Fibroblast of skin of right quadriceps (primary cell): Measurements from ENCODE around the gene ARMH4.
"Not testable (repeated sequence)": the region's sequence is repeated elsewhere in the genome, so short reads cannot be mapped to it uniquely, and the experiment has no call there.

ENCODE experiments used
- DNase-seq: peaks from one replicate; pipeline ENCODE4 v3.0.0-alpha.2; 2013

Gene ARMH4

DNA sequence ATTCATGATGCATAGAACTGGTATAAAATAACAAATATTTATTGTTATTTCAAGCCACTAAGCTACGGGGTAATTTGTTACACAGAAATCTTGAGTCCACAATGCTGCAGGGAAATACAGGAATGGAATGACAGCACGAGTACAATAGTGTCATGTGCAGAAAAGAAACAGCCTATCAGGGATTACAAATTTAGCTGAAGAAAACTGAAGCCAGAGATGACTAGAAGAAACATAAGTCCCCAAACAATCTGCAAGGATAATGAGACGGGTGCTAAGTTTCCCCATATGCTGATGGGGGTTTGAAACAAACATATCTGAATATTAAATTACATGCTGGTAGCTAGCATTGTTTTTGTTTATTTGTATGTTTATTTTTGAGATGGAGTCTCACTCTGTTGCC, 8.9 kb downstream of the ARMH4 start:
- no peak for DNase-seq

- no peak for DNase-seq
Observed at GRCh38 chr14:58141893-58142292, 10.1 kb downstream of the ARMH4 start.

DNA sequence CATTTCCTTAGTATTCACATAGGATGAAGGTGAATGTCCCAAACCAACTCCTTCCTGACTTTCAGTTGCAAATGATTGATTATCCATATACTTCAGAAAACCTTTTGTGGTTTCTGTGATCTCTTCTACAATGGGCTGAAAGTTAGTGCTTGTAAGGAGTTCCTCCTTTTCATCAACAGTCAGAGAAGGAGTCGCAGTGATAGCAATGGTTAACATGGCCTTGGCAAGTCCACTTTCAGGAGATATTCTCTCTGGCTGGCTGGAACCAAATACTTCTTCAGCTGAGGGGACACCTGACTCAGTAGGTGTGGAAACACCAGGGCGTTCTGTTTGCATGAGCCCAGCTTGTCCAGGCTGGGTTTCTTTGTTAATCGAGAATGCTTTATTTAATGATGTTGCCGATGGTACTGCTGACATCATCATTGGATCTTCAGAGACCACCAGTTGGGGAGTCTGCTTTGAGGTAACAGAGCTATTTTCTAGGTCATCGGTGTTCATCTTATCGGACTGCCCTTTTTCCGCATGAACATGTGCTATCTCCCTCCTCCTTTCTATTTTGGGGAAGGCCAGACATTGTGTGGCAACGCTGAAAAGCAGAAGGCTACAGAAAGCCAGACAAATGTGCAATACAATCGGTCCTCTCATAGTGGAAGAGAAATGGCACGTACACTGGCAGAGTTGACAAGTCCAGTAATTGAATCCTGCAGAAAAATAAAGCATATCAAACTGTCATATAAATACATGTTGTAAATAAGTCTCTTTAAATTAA, 13.1 kb downstream of the ARMH4 start:
- DNase-seq: no peak

DNA sequence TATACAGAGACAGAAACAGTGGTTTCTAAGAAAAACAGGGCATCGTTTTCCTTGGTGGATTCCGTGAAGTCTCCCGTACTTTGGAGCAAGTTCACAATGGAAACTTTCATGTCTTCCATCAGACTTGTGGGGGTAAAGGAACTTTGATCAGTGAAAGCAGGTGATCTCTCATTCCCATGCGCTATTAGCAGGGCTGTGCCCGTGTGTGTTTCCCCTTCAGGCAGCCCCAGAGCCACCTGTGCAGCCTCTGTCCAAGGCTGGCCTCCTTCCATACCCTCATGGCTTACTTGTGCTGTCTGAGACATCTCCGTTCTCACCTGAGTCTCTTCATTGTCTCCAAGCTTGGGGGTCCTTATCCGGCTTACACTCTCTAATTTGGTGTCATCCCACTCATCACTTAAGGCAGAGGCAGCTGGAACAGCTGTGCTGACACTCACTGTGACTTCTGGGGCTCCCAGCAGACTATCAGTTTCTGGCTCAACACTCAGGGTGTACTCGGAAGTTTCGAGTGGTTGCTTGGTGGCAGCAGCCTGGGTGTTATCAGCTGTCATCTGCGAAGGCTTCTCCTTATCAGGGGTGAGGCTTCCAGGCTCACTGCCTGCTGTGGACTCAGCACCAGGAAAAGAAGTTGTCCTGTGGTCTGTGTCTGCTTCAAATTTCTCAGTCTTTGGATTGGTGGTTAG, 13.8 kb downstream of the ARMH4 start:
- no peak for DNase-seq

GRCh38 chr14:58133739-58134138, 18.3 kb downstream of the ARMH4 start:
- peak; percentile 77 for DNase-seq

DNA sequence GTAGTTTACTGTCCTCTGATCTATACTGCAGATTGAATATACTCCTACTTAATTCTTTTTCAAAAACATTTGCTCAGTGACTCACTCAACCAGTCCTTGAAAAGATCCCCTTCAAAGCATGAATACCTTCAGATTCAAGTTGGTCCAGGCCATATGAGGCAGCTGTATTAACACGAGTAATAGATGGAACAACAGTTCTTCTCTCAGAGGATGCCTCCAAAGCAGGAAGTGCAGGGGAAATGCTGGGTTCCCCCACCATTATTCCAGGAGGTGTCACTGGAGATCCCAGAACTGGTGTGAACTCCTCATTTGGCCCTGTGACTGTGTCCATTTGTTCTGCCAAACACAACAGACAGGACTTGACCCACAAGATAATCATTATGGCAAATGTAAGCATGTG, 20.6 kb downstream of the ARMH4 start:
- peak; percentile 49 for DNase-seq

DNA sequence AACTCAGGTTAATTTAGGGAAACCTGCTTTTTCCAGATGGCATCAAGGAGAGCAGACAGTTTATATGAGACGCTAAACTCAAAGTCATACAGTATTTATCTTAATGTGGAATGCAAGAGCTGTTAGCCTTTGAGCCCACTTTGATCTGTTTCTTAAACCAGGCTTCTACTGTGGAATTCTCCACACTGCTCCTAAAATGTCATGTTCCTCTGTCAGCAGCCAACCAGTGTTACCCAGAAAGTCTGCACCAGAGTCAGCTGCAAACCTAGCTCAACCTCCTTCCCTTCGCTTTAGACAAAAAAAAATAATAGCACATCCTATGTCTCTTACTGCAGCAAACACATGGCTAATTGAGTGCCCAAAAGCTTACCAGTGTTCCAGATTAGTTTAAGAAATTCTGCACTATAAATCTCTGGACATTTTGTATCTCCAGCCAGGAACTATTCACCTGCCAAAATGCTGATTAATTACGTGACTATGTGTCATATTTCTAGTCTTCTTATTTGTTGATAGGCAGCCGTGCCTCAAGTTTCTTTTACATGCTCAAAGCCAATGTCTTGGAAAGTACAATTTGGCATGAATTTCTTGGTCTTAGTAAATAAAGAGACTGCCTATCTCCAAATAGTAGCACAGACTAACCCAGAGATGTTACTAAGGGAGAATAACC, 21.8 kb downstream of the ARMH4 start:
- no peak for DNase-seq

DNA sequence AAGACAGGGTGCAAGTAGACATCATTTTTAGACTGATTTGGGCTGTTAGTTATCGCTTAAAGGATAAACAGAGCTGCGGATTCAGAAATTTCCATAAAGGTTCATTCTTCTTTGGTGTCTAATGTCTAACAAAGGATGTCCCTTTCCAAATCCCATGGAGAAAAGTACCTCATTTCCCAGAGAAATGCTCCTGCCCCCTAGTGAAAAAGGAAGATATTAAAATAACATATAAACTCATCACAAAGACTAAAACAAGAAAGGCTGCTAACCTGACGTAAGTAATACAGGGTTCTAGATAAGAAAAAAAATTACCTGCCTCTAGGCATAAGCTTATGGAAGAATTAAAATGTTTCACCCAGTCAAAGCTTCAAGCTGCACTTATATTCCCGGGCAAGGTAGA, 22.8 kb downstream of the ARMH4 start:
- no peak for DNase-seq

GRCh38 chr14:58128416-58128815, 23.6 kb downstream of the ARMH4 start:
- no peak for DNase-seq

GRCh38 chr14:58122546-58122945, 29.5 kb downstream of the ARMH4 start:
- DNase-seq: not testable (repeated sequence)

GRCh38 chr14:58121530-58122186, 30.4 kb downstream of the ARMH4 start:
- no peak for DNase-seq

DNA sequence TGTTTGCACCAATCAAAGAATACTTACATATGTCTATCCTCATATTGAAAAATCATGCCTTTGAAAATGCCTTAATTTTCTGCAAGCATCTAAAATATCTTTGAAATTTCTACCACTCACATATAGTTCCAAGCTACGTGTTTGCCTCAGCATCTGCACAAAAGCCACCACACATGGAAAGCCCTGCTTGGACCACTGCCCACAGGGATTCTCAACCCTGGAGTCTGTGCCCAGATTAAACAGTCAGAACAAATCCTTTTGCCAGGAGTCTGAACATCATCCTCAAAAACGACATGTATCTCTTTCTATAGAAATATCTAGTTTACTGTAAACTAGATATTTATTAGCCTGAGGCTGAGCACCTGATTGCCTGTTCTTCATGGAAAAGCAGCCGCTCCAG, 32.6 kb downstream of the ARMH4 start:
- no peak for DNase-seq

DNA sequence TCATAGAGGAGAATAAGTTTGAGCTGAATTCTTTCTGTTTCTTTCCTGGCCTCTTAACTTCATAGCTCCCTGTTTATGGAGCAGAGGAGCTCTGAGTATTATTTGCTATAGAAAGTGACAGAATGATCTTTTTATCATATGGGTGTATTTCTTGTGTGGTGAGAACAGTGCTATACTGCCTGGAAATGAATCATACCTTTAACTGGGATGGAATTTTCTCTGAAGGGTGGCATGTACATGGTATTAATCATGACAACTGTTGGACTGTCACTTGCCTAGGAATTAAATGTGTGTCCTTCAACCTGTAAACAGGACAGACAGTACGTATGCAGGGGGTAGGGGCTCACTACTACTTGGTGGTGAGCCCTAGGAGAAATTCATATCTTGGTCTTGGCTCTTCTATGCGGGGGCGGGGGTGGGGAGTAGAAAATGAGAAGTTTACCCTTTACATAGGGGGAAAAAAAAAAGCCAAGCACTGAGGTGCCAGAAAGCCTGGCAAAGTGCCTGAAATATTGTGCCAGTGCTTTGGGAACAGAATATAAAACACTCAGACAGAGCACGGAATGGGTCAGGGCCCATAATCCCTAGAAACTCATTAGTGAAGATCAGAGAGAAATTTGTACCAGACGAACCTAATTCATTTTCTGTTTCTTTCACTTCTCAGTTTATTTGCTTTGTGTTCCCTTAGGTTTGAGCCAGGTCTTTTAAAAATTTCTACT, 33.8 kb downstream of the ARMH4 start:
- peak; percentile 18 for DNase-seq

GRCh38 chr14:58109744-58110143, 42.3 kb downstream of the ARMH4 start:
- no peak for DNase-seq

GRCh38 chr14:58108717-58109116, 43.3 kb downstream of the ARMH4 start:
- no peak for DNase-seq

- peak; percentile 58 for DNase-seq
Observed at GRCh38 chr14:58107947-58108552, 44.0 kb downstream of the ARMH4 start.

- no peak for DNase-seq
Observed at GRCh38 chr14:58107041-58107440, 45.0 kb downstream of the ARMH4 start.

DNA sequence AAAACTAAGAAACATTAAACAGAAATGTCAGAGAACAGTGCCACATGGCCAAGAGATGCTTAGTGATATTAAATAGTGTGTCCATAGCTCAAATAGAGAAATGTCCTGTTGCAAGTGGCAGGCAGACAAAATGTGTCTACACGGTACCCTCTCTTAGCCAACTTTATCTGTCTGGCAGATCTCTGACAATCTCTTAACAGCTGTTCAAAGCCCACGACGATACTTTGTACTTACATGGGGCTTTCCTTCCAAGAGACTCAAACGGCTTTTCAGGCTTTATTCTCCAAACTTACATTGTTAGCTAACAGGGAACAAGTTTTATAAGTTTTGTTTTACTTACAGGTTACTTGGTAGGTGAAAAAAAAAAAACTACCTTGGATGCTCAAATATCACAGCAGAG, 45.6 kb downstream of the ARMH4 start:
- DNase-seq: no peak

GRCh38 chr14:58104808-58105207, 47.2 kb downstream of the ARMH4 start:
- peak; percentile 61 for DNase-seq

DNA sequence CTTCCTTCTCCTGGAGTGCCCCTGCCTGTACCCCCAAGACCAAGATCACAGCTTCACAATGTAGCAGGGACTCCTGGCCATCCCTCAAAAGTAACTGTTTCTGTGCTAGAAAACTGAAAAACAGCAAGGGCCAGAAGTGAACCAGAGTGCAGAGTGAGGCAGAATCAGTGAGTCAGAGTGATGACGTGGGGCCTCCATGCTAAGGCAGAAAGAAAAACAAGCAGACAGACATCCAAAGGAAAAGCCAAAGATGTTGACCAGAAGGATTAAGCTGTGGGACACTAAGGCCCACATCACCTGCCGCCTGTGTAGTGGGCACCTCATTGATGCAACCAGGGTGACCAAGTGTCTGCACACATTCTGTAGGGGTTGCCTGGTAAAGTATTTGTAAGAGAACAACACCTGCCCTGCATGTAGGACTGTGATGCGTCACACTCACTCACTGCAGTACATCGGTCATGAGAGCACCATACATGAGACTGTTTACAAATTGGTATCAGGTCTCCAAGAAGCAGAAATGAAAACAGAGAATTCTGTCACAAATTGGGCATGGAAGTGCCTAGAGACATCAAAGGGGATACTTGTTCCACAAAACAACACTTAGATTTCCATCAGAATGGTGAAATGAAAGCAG, 51.2 kb downstream of the ARMH4 start:
- DNase-seq: peak; percentile 33

DNA sequence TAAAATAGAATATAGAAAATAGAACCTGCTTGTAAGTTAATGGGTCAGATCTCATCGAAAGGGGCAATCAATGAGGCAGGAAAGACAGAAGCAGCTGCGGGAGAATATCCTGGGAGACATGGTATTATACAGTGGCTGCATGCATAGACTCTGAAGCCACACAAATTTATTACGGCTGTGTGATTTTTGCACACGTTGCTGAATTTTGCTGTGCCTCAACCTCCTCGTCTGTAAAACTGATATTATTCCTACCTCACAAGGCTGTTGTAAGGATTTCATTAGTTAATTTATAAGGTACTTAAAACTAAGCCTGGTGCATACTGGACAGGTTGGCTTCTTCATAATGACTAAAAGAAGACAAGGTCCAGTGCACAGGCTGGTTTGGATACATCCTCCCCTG, 52.3 kb downstream of the ARMH4 start:
- DNase-seq: no peak

DNA sequence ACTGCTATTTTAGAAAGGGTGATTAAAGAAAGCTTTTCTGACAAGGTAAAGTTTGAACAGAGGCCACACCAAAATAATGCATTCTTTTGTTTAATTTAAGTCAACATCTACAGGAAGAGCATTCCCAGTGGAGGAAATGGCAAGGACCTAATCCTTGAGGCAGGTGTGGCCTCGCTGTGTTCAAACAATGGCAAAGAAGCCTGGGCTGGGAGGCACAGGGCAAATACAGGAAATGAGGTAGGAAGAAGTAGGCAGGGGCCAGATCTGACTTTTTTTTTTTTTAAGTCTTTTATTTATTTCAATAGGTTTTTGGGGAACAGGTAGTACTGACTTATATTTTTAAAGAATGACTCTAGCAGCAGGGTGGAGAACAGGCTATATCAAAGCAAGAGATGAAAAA, 53.5 kb downstream of the ARMH4 start:
- DNase-seq: no peak
